Fibroblast of skin of left biceps (primary cell): ENCODE results near the gene KCNN3.

Source experiments
- DNase-seq, 2 experiments: peaks; one replicate each; pipeline ENCODE4 v3.0.0-alpha.2; 2013; ENCODE audit warnings: low read depth in 2 of 2

Gene KCNN3

DNA sequence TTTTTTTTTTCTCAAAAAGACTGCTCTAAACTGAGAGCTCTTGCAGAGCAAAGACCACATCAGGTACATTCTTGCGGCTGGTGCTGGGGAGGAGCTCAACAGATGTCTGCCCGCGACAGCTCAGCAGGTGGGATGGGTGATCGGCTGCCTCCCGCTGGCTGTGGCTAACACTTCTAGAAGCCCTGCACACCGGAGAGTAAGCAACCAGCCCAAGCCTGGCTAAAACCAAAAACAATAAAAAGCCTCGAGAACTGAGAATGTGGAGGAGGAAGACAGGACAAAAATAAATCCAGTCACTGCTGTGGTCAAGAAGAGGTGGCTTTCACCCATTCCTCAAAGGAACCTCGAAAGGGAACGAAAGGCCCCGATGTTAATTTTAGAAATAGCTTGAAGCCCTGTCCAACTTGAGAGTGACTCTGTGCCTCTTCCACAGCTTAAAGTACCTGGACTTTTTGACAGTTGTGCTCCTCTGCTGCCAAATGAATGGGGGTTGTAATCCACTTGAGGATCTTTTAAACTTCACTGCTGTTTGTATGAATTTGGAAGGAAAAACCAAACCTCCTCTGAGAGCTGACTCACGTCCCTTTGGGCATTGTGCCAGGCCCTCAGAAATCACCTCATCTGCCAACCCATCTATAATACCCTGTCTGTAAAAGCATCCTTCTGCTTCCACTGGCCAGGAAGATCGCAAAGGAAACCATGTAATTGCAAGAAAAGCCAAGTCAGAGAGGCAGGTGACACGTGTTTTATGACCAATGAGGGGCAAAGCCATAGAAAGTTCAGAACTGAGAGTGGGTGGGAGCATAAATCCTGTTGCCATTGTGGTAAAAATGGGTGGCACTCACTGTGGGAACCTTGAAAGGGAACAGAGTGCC is 78.6 kb downstream of the KCNN3 start:
- DNase-seq, result peak in 1 of 2 experiments; percentile 4

DNA sequence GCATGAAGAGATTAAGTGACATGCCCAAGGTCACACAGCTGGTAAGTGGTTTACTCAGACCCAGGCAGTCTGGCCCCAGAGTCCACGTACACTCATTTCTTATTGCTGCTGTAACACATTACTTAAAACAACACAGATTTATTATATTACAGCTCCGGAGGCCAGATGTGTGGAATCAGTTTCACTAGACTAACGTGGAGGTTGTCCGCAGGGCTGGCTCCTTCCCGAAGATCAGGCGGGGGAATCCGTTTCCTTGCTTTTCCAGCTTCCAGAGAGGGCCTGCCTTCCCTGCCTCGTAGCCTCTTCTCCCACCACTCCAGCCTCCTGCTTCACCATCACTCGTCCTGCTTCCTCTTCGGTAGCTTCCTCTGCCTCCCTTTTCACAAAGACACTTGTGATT is 81.2 kb downstream of the KCNN3 start:
- no peak for DNase-seq

DNA sequence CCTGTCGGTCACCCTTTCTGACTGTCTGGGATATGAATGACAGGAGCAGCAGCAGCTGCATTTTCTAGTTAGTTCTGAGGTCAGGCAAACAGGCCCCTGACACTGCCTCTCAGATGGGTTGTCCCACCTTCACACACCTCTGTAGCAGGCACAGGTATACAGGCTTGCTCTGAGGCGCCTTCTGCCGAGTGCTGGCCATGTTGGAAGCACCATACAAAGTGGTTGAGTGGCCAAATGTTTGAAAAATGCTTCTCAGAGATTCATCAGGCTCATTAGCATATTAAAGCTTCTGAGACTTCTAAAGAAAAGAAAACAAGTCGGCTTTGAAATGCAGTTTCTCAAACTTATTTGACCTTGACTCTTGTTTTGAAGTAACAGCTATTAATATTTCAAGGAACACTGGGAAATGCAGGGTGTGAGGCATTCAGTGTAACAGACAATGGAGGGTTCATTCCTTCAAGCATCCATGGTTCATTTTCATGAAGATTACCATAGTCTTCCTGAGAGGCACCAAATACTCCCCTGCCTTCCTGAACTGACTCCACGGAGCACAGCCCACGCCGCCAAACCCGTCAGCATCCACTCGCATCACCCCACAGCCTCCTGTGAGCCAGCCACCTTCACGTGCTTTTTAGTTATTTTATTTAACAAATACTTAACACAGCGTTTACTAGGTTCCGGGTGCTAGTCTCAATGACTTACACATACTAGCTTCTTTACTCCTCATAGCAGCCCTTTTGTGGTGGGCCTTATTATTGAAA is 81.8 kb downstream of the KCNN3 start:
- DNase-seq, result no peak

DNA sequence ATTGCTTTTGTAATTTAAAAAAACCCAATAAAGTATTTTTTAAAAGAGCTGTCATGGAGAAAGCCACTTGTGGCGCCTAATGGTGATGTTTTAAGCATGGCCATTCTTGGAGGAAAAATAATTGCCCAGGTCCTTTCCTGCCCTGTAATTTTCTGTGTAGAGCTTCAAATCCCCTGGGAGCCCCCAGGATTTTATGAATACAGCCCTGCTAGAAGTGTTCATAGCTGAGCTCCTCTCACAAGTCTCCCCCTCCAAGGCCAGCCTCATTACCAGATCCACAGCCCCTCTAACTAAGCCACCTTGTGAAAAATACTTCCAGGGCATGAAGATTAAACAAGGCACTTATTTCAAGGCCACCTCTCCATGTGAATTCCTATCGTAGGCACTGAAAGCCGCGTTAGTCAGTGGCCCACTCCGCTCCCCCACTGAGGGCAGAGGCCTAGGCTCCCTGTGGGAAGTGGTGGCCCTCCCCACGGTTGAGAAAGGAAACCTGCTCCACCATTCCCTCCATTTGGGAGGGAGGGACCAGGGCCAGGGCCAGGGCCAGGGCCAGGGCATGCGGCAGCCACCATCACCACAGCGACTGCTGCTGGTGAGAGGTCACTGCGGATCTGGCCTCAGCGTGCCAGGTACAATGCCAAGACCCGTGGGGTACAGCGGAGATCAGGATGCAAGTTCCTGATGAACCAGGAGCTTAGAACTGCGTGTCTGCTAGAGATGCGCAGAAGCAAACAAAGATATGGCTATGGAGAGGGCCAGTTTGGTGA is 83.1 kb downstream of the KCNN3 start:
- DNase-seq, result no peak

DNA sequence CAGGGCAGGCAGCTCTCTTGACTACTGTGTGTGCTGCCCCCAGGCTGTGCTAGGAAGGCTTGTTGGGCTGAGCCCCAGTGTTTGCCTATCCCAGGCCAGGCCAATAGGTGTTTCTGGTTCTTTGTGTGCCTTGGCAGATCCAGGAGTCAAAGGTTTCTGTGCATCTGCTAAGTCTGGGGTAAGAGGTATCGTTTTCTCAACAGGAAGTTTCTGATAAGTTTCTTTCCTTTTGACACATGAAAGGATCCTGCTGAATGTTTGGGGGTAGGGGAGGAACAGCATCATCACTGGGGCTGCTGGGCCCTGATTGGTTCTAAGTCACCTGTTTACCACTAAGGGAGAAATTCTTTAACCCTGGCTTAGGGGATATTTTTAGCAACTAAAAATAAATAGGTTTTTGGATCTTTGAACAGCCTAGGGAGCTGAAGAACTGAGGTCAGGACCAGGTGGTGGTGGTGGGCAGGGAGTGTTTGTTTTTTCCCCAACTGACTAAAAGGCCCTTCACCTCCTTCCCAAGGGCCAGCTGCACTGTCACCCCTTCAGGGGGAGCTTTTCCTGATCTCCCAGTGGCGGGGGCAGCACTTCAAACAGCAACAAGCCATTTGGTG is 85.1 kb downstream of the KCNN3 start:
- no peak for DNase-seq

DNA sequence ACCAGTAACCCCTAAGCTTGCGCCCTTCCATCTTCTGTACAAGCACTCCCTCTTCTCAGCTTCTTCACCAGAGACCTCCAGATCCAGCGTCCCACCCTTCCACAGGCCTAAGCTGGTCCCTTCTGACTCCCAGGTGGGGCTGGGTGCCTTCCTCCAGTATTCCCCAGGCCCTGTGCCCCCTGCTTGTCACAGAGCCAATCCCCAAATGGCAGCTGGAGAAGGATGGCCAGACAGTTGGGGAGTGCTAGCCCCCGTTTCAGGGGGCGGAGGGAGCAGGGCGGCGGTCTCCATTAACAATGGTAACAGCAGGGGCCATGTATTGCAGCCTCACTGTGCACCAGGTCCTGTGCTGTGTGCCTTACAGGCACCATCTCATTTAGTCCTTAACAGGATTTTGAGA is 85.7 kb downstream of the KCNN3 start:
- no peak for DNase-seq

DNA sequence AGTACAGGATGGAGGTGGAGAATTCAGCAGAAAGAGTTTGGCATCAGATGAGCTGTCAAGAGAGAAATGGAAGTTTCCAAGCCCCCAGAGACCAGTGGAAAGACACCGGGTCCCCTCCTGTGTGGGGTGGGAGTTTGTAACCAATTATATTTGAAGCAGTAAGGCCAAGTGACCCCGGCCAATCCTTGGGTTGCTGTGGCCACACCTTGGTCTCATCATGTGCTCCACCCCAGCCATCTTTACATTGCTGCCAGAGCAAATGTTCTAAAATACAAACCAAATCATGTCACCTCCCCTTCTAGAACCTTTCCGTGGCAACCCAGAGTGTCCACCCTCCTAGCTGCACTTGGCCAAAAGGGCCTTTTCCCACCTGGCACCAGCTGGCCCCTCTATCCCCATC is 86.1 kb downstream of the KCNN3 start:
- DNase-seq, result no peak

DNA sequence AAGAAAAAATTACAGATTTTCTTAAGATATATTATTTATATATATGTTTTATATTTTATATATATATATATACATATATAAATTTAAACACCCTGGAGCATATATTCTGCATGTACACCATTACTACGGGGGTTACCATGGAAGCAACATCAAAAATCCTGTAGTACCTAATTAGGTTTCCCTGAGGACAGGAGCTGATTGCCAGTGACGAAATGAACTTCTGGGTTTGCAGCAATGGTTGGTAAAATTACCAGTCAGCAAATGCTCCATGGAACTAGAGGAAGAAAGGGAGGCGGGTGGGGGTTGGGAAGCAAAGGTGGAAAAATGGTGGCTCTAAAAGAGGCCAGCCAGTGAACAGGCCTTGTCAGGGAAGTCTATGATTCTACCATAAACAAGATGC is 89.5 kb downstream of the KCNN3 start:
- DNase-seq, result no peak

DNA sequence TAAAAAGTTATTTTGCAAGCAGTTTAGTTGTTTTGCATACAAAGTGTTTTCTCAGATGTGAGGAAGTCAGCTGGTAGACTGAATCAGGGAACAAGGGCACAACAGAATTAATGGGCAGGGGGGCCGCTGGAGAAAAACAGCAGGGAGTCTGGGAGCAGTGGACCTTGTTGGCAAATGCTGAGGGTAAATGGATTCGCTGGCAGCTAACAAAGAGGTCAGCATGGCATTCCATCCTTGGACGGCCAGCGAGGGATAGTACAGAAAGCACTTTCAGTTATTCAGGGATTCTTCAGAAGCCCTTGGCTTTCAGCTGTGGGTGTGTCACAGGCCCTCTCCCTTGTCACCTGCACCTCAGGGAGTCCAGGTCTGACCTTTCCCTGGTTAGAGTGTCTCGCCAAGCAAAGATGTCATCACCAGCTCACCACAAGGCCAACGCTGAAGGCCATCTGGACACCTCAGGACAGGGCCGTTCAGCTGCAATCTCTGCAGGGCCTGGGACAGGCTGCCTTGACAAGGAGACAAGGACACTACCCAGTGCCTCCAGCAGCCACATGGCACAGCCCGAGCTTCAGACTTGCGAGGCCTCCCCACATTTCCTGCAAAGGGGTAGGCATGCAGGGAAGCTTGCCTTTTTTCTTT is 90.4 kb downstream of the KCNN3 start:
- DNase-seq, result no peak

DNA sequence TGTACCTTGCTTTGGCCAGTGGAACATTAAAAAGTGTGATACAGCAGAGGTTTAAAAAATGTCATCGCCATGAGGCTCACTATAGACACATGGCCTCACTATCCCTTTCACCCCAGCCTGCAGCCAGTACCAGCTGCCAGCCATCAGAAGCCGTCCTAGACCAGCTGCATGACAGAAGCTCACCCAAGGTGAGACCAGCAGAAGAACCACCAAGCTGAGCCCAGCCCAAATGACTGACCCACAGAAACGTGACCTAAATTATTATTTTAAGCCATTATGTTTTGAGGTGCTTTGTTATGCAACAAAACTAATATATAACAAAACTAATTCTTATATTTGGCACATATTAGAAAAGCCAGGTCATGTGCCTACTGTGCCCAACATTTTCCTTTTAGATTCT is 91.1 kb downstream of the KCNN3 start:
- no peak for DNase-seq

DNA sequence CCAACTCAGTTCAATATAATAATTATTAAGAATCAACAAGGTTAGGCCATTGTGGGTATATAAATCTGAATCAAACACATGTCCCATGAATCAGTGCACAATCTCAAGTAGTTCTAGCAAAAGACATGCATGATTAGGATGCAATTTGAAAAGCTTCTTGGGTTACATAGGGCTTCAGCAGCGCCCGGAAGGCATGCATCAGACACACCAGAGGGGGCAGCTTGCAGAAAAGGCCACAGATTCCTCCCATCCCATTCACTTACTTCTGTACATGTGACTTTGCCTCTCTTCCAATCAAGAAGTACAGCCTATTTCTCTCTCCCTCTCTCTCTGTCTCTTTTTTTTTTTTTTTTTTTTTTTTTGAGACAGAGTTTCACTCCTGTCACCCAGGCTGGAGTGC is 91.8 kb downstream of the KCNN3 start:
- no peak for DNase-seq

DNA sequence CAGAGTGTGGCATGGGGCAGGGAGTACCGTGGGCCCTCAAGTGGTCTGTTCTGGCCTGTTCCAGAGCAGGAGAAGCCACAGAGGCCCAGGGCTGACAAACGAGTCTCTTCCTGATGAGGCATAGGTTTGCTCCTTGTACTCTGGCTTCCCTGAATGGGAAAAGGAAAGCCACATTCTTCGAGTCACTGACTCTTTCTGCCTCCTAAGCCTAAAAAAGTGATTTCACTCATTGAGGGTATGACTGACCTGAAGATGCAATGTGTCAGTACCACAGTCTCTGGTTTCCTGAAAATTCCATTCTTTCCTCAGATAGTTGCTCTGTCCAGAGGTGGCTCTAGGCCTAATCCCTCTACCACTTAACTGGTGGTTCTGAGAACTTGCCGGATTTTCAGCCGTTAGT is 92.3 kb downstream of the KCNN3 start:
- DNase-seq, result no peak

DNA sequence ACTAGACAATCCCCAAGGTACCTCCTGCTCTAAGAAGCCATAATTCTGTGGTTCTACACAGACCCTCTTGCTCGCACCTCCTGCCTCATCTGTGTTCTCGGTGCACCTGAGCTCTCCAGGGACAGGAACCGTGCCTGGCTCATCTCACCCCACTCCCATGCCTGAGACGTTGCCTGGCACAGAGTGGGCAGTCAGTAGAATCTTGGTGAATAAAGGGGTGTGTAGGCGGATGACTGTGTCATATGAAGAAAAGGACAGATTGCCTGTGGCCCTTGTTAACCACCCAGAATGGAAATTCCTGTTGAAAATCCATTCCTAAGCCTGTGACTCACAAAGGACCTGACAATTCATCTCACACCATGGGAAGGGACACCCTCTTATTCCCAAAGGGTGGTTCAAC is 92.9 kb downstream of the KCNN3 start:
- no peak for DNase-seq

DNA sequence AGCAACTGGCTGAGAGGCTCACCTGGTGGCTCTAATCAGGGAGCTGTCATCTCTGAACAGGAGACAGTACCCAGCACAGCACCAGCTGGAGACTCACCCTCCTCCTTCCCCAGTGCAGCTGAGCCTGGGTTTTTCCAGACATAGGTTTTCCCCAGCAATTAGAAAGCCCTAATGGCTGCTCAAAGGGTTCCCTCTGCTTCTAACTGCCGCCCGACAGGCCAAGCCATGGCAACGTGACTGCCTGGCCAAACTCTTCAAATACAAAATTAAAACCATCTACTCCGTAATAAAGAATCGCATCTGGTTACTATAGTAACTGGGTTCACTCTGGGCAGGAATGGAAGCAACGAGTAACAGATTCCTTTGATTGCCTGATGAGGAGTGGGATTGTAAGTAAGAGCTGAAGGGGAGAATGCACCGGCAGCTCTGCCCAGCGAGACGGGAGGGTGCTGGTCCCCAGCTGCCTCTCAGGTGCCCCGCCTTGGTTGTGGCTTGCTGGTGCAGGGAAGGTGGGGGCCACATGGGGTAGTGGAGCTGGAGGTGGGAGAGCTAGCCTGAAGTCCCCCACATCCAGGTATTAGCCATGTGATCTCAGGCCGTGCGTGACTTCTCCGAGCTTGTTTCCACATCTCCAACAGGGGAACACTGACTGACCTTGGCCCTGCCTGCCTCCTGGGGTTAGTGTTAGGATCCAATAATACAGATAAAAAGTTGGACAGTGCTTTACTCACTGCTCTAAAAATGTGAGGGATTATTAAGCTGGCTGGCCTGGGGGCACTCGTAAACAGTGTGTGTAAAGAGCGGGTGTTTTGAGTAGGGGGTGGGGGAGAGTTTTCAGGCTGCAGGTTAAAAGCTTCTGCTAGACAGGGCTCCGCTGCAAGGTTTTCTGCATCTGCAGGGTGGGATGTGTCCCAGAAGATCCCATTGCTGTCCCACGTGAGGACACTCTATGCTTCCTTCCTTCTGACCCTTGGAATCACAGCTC is 94.2 kb downstream of the KCNN3 start:
- DNase-seq, result no peak

DNA sequence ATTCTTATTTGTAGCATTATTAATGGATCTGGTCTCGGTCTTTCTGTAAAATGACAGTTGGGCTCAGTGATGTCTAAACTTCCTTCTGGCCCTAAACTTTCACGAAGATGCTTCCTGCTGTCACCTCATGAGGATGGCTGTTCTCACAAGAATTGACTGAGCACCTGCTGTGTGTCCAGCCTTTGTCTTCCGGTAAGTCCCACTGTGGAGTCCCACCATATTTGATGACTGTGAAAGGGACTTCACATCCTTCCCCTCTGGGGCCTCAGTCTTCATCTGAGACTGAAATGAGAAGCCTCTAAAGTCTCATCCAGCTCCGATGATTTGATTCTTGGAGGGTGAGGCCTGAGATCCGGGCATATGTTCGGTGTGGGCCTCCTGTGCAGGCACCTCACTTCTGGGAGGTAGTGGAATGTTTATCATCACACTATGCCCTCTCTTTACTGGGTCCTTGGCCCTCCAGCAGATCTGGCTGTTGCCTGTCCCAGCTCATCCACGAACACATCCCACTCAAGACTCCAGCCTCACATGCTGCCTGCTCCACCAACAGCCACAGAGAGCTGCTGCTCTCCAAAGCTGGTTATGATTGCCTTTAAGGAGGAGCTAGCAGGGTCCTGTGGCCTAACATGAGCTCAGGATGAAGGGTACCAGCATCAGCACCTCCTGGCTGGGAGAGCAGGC is 95.8 kb downstream of the KCNN3 start:
- no peak for DNase-seq

DNA sequence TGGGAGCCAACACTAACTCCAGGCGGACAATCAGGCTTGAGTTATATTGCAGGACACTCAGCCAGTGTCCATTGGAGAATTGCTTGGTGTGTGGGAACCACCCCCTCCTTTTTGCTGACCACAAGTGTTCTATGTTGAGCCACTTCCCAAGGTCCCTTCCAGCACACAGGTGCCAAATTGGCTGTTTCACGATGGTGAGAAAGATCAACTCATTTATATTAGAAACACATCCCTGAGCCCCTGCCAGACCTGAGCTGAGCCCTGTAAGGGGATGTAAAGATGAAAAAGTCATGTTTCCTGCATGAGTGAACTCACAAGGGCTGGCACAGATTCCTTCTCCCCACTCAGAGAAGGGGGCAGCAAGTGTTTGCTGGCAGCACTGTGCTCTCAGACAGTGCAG is 96.5 kb downstream of the KCNN3 start:
- no peak for DNase-seq

DNA sequence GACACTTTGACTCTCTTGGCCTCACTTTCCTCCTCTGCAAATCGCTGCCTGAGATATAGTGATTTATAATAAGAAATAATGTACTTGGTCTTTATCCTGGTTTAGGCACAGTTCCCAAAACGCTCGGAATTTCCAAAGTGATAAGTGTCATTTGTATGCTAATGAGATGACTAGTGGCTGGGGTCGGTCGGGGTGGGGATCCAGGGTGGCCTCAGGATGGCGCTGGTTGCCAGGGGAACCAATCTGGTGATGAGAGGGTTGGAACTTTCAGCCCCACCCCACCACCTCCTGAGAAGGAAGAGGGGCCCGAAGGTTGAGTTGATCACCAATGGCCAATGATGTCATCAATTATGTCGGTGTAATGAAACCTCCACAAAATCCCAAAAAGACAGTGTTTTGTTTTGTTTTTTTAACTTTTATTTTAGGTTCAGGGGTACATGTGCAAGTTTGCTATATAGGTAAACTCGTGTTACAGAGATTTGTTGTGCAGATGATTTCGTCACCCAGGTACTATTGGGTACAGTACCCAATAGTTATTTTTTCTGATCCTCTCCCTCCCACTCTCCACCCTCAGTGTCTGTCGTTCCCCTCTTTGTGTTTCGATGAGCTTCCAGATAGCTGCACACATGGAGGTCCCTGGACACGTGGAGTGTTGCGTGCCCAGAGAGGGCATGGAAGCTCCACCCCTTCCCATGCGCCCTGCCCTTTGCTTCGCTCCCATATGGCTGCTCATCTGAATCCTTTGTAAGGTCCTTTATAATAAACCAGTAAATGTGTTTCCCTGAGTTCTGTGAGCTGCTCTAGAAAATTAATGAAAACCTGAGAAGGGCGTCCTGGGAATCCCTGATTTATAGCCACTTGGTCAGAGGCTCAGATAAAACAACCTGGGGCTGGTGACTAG is 97.2 kb downstream of the KCNN3 start:
- no peak for DNase-seq

DNA sequence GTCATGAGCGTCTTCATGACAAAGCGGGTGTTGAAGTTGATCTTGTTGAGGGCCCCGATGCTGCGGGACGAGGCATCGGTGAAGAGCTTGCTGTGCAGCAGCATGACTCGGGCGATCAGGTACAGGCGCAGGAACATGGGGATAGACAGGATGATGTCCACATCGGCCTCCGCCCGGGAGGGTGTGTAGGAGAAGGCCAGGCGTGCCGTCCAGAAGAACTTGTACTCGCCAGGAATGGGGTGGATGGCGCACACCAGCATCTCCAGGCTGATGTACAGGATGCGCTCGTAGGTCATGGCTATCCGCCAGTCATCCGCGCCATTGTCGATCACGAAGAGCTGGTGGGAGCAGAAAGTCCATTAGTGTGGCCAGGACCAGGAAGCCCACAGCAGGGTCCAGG is 98.0 kb downstream of the KCNN3 start:
- DNase-seq, result no peak
